ENCODE results near the gene CHAC1. TPM values are rescaled to one million over a fixed set of nuclear protein-coding genes. Genes with fewer than 3 reads are reported as not detected.
A peak's percentile ranks its signal among the peaks of the same experiment; 100 is the strongest.

CHAC1 gene
- total RNA-seq, 4 donors from 2014 or later = 0.60 to 6.7 (median 2.5) TPM

DNA sequence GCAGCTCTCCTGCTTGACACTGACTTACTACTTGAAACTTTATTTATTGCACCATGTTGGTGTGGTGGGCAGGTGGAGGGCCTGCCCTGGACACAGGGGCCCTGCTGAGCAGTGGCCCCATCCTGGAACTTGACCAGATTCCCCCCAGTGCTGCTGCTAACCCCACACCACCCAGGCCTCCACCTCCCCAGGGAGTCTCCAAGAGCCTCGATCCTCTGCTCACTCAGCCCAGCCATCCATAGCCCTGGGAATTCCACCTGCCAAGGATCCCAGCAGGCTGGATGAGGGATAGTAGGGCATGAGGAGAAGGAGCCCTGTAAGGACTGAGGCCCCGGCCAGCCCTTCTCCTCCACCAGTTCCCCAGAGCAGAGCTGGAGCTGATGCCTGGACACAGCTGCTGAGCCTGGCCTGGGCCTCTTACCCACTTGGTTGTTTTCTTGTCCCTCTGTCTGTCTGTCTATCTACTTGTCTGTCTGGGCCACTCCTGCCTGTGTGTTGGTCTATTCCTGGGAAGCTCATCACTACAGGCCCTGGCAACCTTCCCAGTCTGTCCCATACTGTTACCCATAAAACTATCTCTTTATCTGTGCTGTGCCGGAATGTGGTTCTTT, 2.8 kb downstream of the CHAC1 start:
- intact Hi-C loops (cut with DNase I; ENCODE audit: low total_unique reads) = no loop called here
- H3K4me3 ChIP-seq = no peak overlapping the region
- H3K27ac ChIP-seq = peak overlapping the region; percentile 49 to 68 (median 56)
- peaks cover 12 to 35% (median 14%) of the 10 kb centered on the region in 4 donors for H3K4me1 ChIP-seq
- H3K27me3 ChIP-seq = no peaks in the 10 kb centered on the region
- no peak for TF ChIP-seq POLR2AphosphoS5 (IDR thresholded peaks at IDR 0.05)
- TF ChIP-seq POLR2A (IDR thresholded peaks at IDR 0.05) = no peak
- TF ChIP-seq, protein P1, sequence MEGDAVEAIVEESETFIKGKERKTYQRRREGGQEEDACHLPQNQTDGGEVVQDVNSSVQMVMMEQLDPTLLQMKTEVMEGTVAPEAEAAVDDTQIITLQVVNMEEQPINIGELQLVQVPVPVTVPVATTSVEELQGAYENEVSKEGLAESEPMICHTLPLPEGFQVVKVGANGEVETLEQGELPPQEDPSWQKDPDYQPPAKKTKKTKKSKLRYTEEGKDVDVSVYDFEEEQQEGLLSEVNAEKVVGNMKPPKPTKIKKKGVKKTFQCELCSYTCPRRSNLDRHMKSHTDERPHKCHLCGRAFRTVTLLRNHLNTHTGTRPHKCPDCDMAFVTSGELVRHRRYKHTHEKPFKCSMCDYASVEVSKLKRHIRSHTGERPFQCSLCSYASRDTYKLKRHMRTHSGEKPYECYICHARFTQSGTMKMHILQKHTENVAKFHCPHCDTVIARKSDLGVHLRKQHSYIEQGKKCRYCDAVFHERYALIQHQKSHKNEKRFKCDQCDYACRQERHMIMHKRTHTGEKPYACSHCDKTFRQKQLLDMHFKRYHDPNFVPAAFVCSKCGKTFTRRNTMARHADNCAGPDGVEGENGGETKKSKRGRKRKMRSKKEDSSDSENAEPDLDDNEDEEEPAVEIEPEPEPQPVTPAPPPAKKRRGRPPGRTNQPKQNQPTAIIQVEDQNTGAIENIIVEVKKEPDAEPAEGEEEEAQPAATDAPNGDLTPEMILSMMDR (IDR thresholded peaks at IDR 0.05) = no peak
- no peak for TF ChIP-seq EP300 (IDR thresholded peaks at IDR 0.05; ENCODE audit: low read depth)
- DNase-seq = no peak
- no peaks in the 10 kb centered on the region for H3K36me3 ChIP-seq
- WGBS, 2 donors (ENCODE audit: low coverage in 1 of 2) = 76% methylated on average over 3 of the region's 3 CpGs; no CpG with 5 or more reads in 1 of the 2 donors
- in situ Hi-C loops (cut with MboI; ENCODE audit: low pct_ligation_motif_present in 1 of 4, low pct_unique_long_range_greater_than_20kb in 1 of 4, low sequenced_read_pairs in 3 of 4) = no loop called here
- no peaks in the 10 kb centered on the region for H3K9me3 ChIP-seq

DNA sequence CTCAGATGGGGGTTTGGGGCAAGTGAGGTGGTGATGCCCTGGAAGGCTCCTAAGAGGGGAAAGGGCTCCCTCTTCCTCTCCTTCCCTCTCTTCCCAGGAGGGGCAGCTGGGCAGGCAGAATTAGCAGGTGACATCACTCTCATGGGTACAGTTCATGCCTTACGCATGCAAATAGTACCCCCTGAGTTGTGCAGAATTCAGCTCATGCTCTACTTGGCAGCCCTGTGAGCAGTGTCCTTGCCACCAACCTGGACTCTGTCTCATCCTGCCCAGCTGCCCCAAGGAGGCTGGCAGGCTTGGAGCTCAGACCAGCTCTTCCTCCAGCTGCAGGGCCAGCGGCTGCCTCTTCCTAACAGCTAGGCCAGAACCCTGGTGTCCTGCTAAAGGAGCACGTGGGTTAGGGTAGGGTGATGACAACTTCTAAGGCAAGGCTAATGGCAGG, 3.3 kb downstream of the CHAC1 start:
- Histone ChIP-seq H3K9me3 (no peaks in the 10 kb centered on the region), H3K27me3 (no peaks in the 10 kb centered on the region), H3K36me3 (no peaks in the 10 kb centered on the region), H3K4me3 (no peak overlapping the region), H3K4me1 (peaks cover 12 to 38% (median 16%) of the 10 kb centered on the region in 4 donors), H3K27ac (peak overlapping the region; percentile 49 to 68 (median 56))
- in situ Hi-C loops (cut with MboI; ENCODE audit: low pct_ligation_motif_present in 1 of 4, low pct_unique_long_range_greater_than_20kb in 1 of 4, low sequenced_read_pairs in 3 of 4) = no loop called here
- TF ChIP-seq POLR2A (IDR thresholded peaks at IDR 0.05) (no peak), EP300 (IDR thresholded peaks at IDR 0.05; ENCODE audit: low read depth) (no peak), POLR2AphosphoS5 (IDR thresholded peaks at IDR 0.05) (no peak)
- TF ChIP-seq, protein P1 (IDR thresholded peaks at IDR 0.05) = no peak
- DNase-seq = no peak
- intact Hi-C loops (cut with DNase I; ENCODE audit: low total_unique reads) = no loop called here
- WGBS, 2 donors (ENCODE audit: low coverage in 1 of 2) = 93% methylated on average over 3 of the region's 3 CpGs; no CpG with 5 or more reads in 1 of the 2 donors

DNA sequence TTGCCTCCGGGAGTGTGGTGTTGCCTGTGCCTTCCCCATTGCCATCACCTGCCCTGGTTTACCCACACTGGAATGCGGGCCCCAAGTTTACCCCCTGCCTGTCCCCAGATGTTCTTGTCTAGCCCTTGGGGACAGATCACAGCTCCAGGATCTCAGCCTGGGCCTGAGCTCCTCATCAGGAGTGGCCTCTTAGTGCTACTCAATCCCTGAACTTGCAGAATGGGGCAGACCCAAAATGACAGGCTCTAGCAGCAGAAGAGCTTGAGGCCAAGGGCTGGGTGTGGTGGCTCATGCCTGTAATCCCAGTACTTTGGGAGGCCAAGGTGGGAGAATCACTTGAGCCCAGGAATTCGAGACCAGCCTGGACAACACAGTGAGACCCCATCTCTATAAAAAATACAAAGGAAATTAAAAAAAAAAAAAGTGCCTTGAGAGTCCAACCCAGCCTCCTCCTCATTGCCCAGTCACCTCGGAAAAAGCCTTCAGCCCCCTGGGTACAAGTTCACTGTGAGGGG, 3.8 kb downstream of the CHAC1 start:
- intact Hi-C loops (cut with DNase I; ENCODE audit: low total_unique reads) (no loop called here), in situ Hi-C loops (cut with MboI; ENCODE audit: low pct_ligation_motif_present in 1 of 4, low pct_unique_long_range_greater_than_20kb in 1 of 4, low sequenced_read_pairs in 3 of 4) (no loop called here)
- peaks cover 12 to 36% (median 16%) of the 10 kb centered on the region in 4 donors for H3K4me1 ChIP-seq
- no peaks in the 10 kb centered on the region for H3K27me3 ChIP-seq
- no peaks in the 10 kb centered on the region for H3K9me3 ChIP-seq
- H3K4me3 ChIP-seq = no peak overlapping the region
- no peak for DNase-seq
- WGBS, 2 donors (ENCODE audit: low coverage in 1 of 2) = 67 to 85% methylated on average over 1 to 4 of the region's 4 CpGs
- TF ChIP-seq POLR2AphosphoS5 (IDR thresholded peaks at IDR 0.05) = no peak
- TF ChIP-seq EP300 (IDR thresholded peaks at IDR 0.05; ENCODE audit: low read depth) = no peak
- TF ChIP-seq, protein P1 (IDR thresholded peaks at IDR 0.05) = no peak
- TF ChIP-seq POLR2A (IDR thresholded peaks at IDR 0.05) = no peak
- peak overlapping the region; percentile 49 to 68 (median 56) for H3K27ac ChIP-seq
- no peaks in the 10 kb centered on the region for H3K36me3 ChIP-seq

DNA sequence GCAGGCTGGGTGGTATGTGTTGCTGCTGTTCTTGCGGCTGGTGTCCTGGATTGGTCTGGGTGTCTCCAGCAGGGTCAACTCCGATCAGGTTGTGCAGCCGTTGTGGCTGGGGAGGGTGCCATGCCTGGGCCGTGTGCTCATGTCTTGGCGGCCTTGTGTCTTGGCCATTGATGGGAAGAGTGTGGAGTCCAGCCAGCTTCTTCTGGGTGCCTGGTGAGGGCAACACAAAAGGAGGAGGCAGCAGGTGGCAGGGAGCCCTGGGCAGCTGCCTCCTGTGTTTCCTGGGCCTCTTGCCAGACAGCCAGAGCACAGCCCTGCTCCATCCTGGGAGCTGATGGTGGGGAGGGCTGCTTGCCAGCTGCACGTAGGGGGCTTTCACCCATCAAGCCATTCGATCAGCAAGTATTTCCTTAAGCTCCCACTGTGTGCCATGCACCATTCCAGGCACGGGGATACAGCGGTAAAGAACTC, 4.3 kb downstream of the CHAC1 start:
- DNase-seq = peak; percentile 62
- H3K4me1 ChIP-seq = peaks cover 9 to 31% (median 12%) of the 10 kb centered on the region in 4 donors
- in situ Hi-C loops (cut with MboI; ENCODE audit: low pct_ligation_motif_present in 1 of 4, low pct_unique_long_range_greater_than_20kb in 1 of 4, low sequenced_read_pairs in 3 of 4) (no loop called here), intact Hi-C loops (cut with DNase I; ENCODE audit: low total_unique reads) (no loop called here)
- no peaks in the 10 kb centered on the region for H3K36me3 ChIP-seq
- WGBS, 2 donors (ENCODE audit: low coverage in 1 of 2) = 55 to 61% methylated on average over 3 to 9 of the region's 9 CpGs
- no peaks in the 10 kb centered on the region for H3K27me3 ChIP-seq
- TF ChIP-seq POLR2A (IDR thresholded peaks at IDR 0.05) (no peak), EP300 (IDR thresholded peaks at IDR 0.05; ENCODE audit: low read depth) (no peak), POLR2AphosphoS5 (IDR thresholded peaks at IDR 0.05) (peak in 1 of 3 donors; percentile 43)
- TF ChIP-seq, protein P1 (IDR thresholded peaks at IDR 0.05) = no peak
- H3K9me3 ChIP-seq = no peaks in the 10 kb centered on the region
- H3K4me3 ChIP-seq = no peak overlapping the region
- H3K27ac ChIP-seq = peak overlapping the region; percentile 23 to 68 (median 56)

All from transverse colon (tissue), 4 donors.